Cardiac septum (tissue), 1 donor: ENCODE measurements around the gene CHURC1. TPM values are rescaled to one million over a fixed set of nuclear protein-coding genes. Genes with fewer than 3 reads are reported as not detected.

ENCODE experiments used
- DNase-seq: peaks from one replicate; pipeline ENCODE4 v3.0.0-alpha.2; 2020; ENCODE audit warnings: low spot score
- intact Hi-C: fragments of 100-400 bp; cut with DNase I; formaldehyde crosslinking; loops from one replicate; pipeline ENCODE4 v1.14.0; 2022
- total RNA-seq: library from RNA; stranded (reverse); fragmentation: NEBNext Ultra II Directional; extraction: Animal tissue kit (Norgen Biotek cat#: 25700); gene quantifications from one replicate; pipeline ENCODE4 v1.2.1, GENCODE V29; 2021
- donor health status: DM: no; HTN: no; CAD: no.

The CHURC1 gene
- total RNA-seq, 1 donor from 2014 or later = 82.6 TPM

- intact Hi-C loops = loop anchor here (5.0 kb wide), 1 partner anchor 60 kb away; the partner anchor contains the start of gene CHURC1
- no peak for DNase-seq
Observed at GRCh38 chr14:64971943-64972791, 57.9 kb downstream of the CHURC1 start, which contains the start of gene RAB15. Gene RAB15, minus strand, starts transcription at chr14:64972336. Its CDS starts 260 bp downstream, at chr14:64972076.

GRCh38 chr14:64973026-64973442 lies 58.8 kb downstream of the CHURC1 start:
- no peak for DNase-seq
- intact Hi-C loops = loop anchor here (5.0 kb wide), 1 partner anchor 61 kb away; the partner anchor contains the start of gene CHURC1

GRCh38 chr14:64973826-64974225 lies 59.6 kb downstream of the CHURC1 start:
- intact Hi-C loops = loop anchor here (5.0 kb wide), 1 partner anchor 62 kb away; the partner anchor contains the start of gene CHURC1
- DNase-seq = no peak

- no peak for DNase-seq
- intact Hi-C loops = loop anchor here (5.0 kb wide), 1 partner anchor 62 kb away; the partner anchor contains the start of gene CHURC1
Observed at GRCh38 chr14:64974563-64974962, 60.3 kb downstream of the CHURC1 start.

- intact Hi-C loops = loop anchor here (5.0 kb wide), 1 partner anchor 157 kb away; no protein-coding TSS in a partner anchor
- DNase-seq = no peak
Observed at GRCh38 chr14:64979336-64980074, 65.2 kb downstream of the CHURC1 start.

GRCh38 chr14:64983439-64984310 lies 69.4 kb downstream of the CHURC1 start:
- no peak for DNase-seq
- intact Hi-C loops = loop anchor here (5.0 kb wide), 1 partner anchor 161 kb away; no protein-coding TSS in a partner anchor

Other genes with a start within 250 kb of the CHURC1 start
- 22.5 TPM for gene PLEKHG3, start 210.0 kb upstream of the CHURC1 start, total RNA-seq
- 113 TPM for gene SPTB, start 34.5 kb upstream of the CHURC1 start, total RNA-seq
- gene GPX2, start 28.3 kb downstream of the CHURC1 start, total RNA-seq = not detected
- gene RAB15, start 57.9 kb downstream of the CHURC1 start, total RNA-seq = 60.8 TPM
- 18.7 TPM for gene FNTB, start 72.4 kb downstream of the CHURC1 start, total RNA-seq
- 80.8 TPM for gene MAX, start 188.1 kb downstream of the CHURC1 start, total RNA-seq